ENCODE measurements around the gene GAREM1. TPM values are rescaled to one million over a fixed set of nuclear protein-coding genes. Genes with fewer than 3 reads are reported as not detected.

The GAREM1 gene
- polyA plus RNA-seq, 1 of the 3 experiments (the other 2 are of a cell fraction) = 2.8 TPM

DNA sequence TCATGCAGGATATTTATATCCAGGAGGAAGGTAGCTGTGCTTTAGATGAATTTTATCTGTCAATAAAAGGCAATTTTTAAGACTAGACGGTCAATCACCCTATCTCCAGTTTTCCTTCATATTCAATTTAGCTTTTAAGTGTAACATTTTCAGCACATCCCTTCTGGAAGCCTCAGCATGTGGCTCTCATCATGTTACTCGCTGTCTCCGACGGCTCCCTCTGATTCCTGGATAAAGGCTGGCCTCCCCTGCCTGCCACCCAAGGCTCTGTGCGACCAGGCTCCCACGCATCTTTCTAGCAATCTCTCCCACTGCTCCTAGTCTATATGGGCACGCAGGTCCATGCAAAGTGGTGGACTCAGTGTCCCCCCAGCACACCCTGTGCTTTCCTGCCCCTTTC lies 196.4 kb downstream of the GAREM1 start:
- Histone ChIP-seq H3F3A (replicated peaks; ENCODE audit: insufficient read depth) (no peaks in the 10 kb centered on the region), H3K27me3 (ENCODE audit: insufficient read depth) (no peaks in the 10 kb centered on the region), H4K20me1 (ENCODE audit: insufficient read depth) (no peaks in the 10 kb centered on the region), H3K4me3 (ENCODE audit: low read depth in 2 of 2, low read length in 1 of 2) (no peak overlapping the region), H3K36me3 (replicated peaks in 1 of 2; ENCODE audit: control insufficient read depth in 1 of 2, insufficient read depth in 2 of 2, low read length in 1 of 2) (no peaks in the 10 kb centered on the region), H2AFZ (ENCODE audit: low read depth) (no peak overlapping the region), H3K9me2 (no peaks in the 10 kb centered on the region), H3K9ac (no peak overlapping the region), H3K27ac (ENCODE audit: low read depth in 2 of 2, low read length in 1 of 2) (no peak overlapping the region), H3K4me1 (ENCODE audit: control insufficient read depth in 1 of 2, insufficient read depth in 2 of 2, low read depth in 1 of 2, low read length in 1 of 2) (peaks cover 0 to 4% of the 10 kb centered on the region in 2 experiments; a peak in 1 of 4 replicates), H3K79me2 (ENCODE audit: insufficient read depth) (no peaks in the 10 kb centered on the region), H3K9me3 (no peaks in the 10 kb centered on the region), H3K4me2 (no peak overlapping the region)
- POLR2A ChIA-PET = no interaction called here
- DNase-seq = peak; percentile 49
- peak in 1 of 2 experiments; percentile 34; a peak in 1 of 4 replicates for TF ChIP-seq EP300 (IDR thresholded peaks at IDR 0.05; ENCODE audit: borderline replicate concordance in 1 of 2, low read depth in 1 of 2, low read length in 1 of 2)
- no peak for TF ChIP-seq GABPA (IDR thresholded peaks at IDR 0.05; ENCODE audit: low read depth)
- peak; percentile 66 for TF ChIP-seq GATA2 (CRISPR knock-in tag; IDR thresholded peaks at IDR 0.05)
- TF ChIP-seq MXI1 (IDR thresholded peaks at IDR 0.05; ENCODE audit: low read depth, low read length) = 0 out of 2 replicates have a peak, but pooled peaks have one; percentile 21
- 87% methylated on average over 7 of the region's 7 CpGs for WGBS (ENCODE audit: low lambda C conversion rate)
- CTCF ChIA-PET = interaction anchor here (1.2 to 10.7 kb wide), 5 partner anchors 15 to 278 kb away, joined by 3 to 99 read pairs (median 49); partner anchors contain the start of gene GAREM1

DNA sequence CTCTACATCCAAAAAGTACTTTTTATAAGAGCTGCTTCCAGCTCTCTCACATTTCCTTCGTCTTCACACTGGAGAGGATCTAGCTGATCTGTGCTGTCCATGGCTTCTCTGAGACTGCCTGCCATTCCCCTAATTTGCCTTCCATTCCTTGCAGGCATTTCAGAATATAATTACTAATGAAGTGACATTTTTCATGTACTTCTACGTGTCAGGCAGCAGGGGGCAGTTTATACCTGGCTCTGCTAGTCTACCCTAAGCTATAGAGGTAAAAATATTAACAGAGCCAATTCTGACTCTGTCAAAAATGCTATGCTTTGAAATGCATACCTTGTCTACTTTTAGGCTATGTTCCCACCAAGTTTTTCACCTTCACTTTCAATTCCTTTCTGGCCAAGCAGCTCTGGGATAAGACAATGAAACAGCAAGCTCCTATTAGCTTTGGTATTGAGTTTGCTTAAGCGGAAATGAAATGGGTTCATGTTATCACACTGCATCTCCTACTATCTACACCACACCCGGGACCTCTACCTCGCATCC lies 198.9 kb downstream of the GAREM1 start:
- Histone ChIP-seq H3K27ac (ENCODE audit: low read depth in 2 of 2, low read length in 1 of 2) (no peak overlapping the region), H3K9me3 (no peaks in the 10 kb centered on the region), H3K4me1 (ENCODE audit: control insufficient read depth in 1 of 2, insufficient read depth in 2 of 2, low read depth in 1 of 2, low read length in 1 of 2) (peaks cover 0 to 4% of the 10 kb centered on the region in 2 experiments; a peak in 1 of 4 replicates), H3K79me2 (ENCODE audit: insufficient read depth) (no peaks in the 10 kb centered on the region), H4K20me1 (ENCODE audit: insufficient read depth) (no peaks in the 10 kb centered on the region), H3F3A (replicated peaks; ENCODE audit: insufficient read depth) (no peaks in the 10 kb centered on the region), H3K27me3 (ENCODE audit: insufficient read depth) (no peaks in the 10 kb centered on the region), H3K4me2 (no peak overlapping the region), H2AFZ (ENCODE audit: low read depth) (no peak overlapping the region), H3K36me3 (replicated peaks in 1 of 2; ENCODE audit: control insufficient read depth in 1 of 2, insufficient read depth in 2 of 2, low read length in 1 of 2) (peaks cover 0 to 9% of the 10 kb centered on the region in 2 experiments), H3K4me3 (ENCODE audit: low read depth in 2 of 2, low read length in 1 of 2) (no peak overlapping the region; a peak in 1 of 4 replicates), H3K9me2 (no peaks in the 10 kb centered on the region), H3K9ac (no peak overlapping the region)
- ChIA-PET CTCF (interaction anchor here (0.6 to 10.7 kb wide), 39 partner anchors 9 to 297 kb away, joined by 3 to 99 read pairs (median 4); partner anchors contain the start of gene GAREM1), POLR2A (interaction anchor here (1.2 kb wide), 2 partner anchors 197 to 199 kb away, joined by 4 to 5 read pairs; partner anchors contain the start of gene GAREM1)
- 49% methylated on average over 5 of the region's 5 CpGs for WGBS (ENCODE audit: low lambda C conversion rate)
- peak; percentile 62 for DNase-seq
- TF ChIP-seq MXI1 (IDR thresholded peaks at IDR 0.05; ENCODE audit: low read depth, low read length) (no peak), FOSL2 (IDR thresholded peaks at IDR 0.05; ENCODE audit: borderline replicate concordance, low read depth) (no peak), EP300 (IDR thresholded peaks at IDR 0.05; ENCODE audit: borderline replicate concordance in 1 of 2, low read depth in 1 of 2, low read length in 1 of 2) (no peak), RFX5 (IDR thresholded peaks at IDR 0.05; ENCODE audit: low read length) (0 out of 2 replicates have a peak, but pooled peaks have one; percentile 37), EZH2phosphoT487 (IDR thresholded peaks at IDR 0.05; ENCODE audit: borderline replicate concordance, low read depth) (no peak), SMC3 (IDR thresholded peaks at IDR 0.05; ENCODE audit: low read depth, low read length) (peak; percentile 84), RAD21 (IDR thresholded peaks at IDR 0.05; ENCODE audit: low read length) (peak; percentile 89), TAF1 (IDR thresholded peaks at IDR 0.05; ENCODE audit: borderline replicate concordance, low read depth, low read length) (no peak), YY1 (IDR thresholded peaks at IDR 0.05; ENCODE audit: low read depth) (no peak), NRF1 (IDR thresholded peaks at IDR 0.05; ENCODE audit: low read depth, low read length) (no peak)
- TF ChIP-seq, protein P1, sequence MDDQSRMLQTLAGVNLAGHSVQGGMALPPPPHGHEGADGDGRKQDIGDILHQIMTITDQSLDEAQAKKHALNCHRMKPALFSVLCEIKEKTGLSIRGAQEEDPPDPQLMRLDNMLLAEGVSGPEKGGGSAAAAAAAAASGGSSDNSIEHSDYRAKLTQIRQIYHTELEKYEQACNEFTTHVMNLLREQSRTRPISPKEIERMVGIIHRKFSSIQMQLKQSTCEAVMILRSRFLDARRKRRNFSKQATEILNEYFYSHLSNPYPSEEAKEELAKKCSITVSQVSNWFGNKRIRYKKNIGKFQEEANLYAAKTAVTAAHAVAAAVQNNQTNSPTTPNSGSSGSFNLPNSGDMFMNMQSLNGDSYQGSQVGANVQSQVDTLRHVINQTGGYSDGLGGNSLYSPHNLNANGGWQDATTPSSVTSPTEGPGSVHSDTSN (IDR thresholded peaks at IDR 0.05) = no peak
- TF ChIP-seq, protein P2, sequence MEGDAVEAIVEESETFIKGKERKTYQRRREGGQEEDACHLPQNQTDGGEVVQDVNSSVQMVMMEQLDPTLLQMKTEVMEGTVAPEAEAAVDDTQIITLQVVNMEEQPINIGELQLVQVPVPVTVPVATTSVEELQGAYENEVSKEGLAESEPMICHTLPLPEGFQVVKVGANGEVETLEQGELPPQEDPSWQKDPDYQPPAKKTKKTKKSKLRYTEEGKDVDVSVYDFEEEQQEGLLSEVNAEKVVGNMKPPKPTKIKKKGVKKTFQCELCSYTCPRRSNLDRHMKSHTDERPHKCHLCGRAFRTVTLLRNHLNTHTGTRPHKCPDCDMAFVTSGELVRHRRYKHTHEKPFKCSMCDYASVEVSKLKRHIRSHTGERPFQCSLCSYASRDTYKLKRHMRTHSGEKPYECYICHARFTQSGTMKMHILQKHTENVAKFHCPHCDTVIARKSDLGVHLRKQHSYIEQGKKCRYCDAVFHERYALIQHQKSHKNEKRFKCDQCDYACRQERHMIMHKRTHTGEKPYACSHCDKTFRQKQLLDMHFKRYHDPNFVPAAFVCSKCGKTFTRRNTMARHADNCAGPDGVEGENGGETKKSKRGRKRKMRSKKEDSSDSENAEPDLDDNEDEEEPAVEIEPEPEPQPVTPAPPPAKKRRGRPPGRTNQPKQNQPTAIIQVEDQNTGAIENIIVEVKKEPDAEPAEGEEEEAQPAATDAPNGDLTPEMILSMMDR (IDR thresholded peaks at IDR 0.05) = peak; percentile 83
- TF ChIP-seq, protein P3, sequence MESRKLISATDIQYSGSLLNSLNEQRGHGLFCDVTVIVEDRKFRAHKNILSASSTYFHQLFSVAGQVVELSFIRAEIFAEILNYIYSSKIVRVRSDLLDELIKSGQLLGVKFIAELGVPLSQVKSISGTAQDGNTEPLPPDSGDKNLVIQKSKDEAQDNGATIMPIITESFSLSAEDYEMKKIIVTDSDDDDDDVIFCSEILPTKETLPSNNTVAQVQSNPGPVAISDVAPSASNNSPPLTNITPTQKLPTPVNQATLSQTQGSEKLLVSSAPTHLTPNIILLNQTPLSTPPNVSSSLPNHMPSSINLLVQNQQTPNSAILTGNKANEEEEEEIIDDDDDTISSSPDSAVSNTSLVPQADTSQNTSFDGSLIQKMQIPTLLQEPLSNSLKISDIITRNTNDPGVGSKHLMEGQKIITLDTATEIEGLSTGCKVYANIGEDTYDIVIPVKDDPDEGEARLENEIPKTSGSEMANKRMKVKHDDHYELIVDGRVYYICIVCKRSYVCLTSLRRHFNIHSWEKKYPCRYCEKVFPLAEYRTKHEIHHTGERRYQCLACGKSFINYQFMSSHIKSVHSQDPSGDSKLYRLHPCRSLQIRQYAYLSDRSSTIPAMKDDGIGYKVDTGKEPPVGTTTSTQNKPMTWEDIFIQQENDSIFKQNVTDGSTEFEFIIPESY (IDR thresholded peaks at IDR 0.05; ENCODE audit: borderline replicate concordance, low read depth) = no peak
- TF ChIP-seq, protein P4, sequence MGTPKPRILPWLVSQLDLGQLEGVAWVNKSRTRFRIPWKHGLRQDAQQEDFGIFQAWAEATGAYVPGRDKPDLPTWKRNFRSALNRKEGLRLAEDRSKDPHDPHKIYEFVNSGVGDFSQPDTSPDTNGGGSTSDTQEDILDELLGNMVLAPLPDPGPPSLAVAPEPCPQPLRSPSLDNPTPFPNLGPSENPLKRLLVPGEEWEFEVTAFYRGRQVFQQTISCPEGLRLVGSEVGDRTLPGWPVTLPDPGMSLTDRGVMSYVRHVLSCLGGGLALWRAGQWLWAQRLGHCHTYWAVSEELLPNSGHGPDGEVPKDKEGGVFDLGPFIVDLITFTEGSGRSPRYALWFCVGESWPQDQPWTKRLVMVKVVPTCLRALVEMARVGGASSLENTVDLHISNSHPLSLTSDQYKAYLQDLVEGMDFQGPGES (IDR thresholded peaks at IDR 0.05; ENCODE audit: low read depth, low read length) = no peak
- TF ChIP-seq, protein P5, sequence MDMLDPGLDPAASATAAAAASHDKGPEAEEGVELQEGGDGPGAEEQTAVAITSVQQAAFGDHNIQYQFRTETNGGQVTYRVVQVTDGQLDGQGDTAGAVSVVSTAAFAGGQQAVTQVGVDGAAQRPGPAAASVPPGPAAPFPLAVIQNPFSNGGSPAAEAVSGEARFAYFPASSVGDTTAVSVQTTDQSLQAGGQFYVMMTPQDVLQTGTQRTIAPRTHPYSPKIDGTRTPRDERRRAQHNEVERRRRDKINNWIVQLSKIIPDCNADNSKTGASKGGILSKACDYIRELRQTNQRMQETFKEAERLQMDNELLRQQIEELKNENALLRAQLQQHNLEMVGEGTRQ (IDR thresholded peaks at IDR 0.05; ENCODE audit: borderline replicate concordance, low read depth, low read length) = no peak
